LNCaP clone FGC (cell line): ENCODE data around the gene MYBBP1A.

Source experiments
- DNase-seq: peaks from one replicate; pipeline ENCODE4 v3.0.0-alpha.2; 2011; ENCODE audit warnings: low read depth
- H3K4me3 ChIP-seq: 2 replicates; pipeline ENCODE4 v1.5.1; 2011; ENCODE audit warnings: mild to moderate bottlenecking, low read depth, low read length, control low read depth
- CTCF ChIP-seq: IDR thresholded peaks from 2 replicates; pipeline ENCODE4 v1.5.1; 2012; ENCODE audit warnings: mild to moderate bottlenecking; ENCODE audit not compliant: control insufficient read depth, insufficient read depth; ENCODE audit errors: extremely low read depth

The MYBBP1A gene

GRCh38 chr17:4488989-4489595, 66.1 kb downstream of the MYBBP1A start:
- no peak for TF ChIP-seq CTCF
- no peak for DNase-seq

More at GRCh38 chr17:4488989-4489595, 66.1 kb downstream of the MYBBP1A start:
- no peak overlapping the region for H3K4me3 ChIP-seq
